ENCODE data around the gene RFPL2.
"Not testable (repeated sequence)": the region's sequence is repeated elsewhere in the genome, so short reads cannot be mapped to it uniquely, and the experiment has no call there.

RFPL2 gene

GRCh38 chr22:32164075-32164860 is 40.6 kb downstream of the RFPL2 start:
- TF ChIP-seq GATA1 (IDR thresholded peaks at IDR 0.05; ENCODE audit: low read depth, low read length) (no peak), POLR2A (IDR thresholded peaks at IDR 0.05; ENCODE audit: low read length) (no peak)
- DNase-seq, result no peak

GRCh38 chr22:32160411-32160810 is 44.5 kb downstream of the RFPL2 start:
- DNase-seq, result not testable (repeated sequence)

- TF ChIP-seq POLR2A (IDR thresholded peaks at IDR 0.05; ENCODE audit: low read length) (no peak), GATA1 (IDR thresholded peaks at IDR 0.05; ENCODE audit: low read depth, low read length) (no peak)
- DNase-seq, result no peak
These were observed 46.0 kb downstream of the RFPL2 start, which contains the start of gene C22orf42 for GRCh38 chr22:32158712-32159533. TSS of gene C22orf42 (minus strand) at chr22:32159303. CDS start at chr22:32159215, 88 bp downstream.

- not testable (repeated sequence) for DNase-seq
These were observed 47.2 kb downstream of the RFPL2 start for GRCh38 chr22:32157632-32158031.

GRCh38 chr22:32154727-32155126 is 50.1 kb downstream of the RFPL2 start:
- not testable (repeated sequence) for DNase-seq

- not testable (repeated sequence) for DNase-seq
These were observed 53.2 kb downstream of the RFPL2 start for GRCh38 chr22:32151641-32152040.

- not testable (repeated sequence) for DNase-seq
These were observed 54.2 kb downstream of the RFPL2 start for GRCh38 chr22:32150647-32151046.

GRCh38 chr22:32148372-32148771 is 56.5 kb downstream of the RFPL2 start:
- not testable (repeated sequence) for DNase-seq

- DNase-seq, result not testable (repeated sequence)
These were observed 57.7 kb downstream of the RFPL2 start for GRCh38 chr22:32147128-32147527.

GRCh38 chr22:32144496-32145274 is 60.2 kb downstream of the RFPL2 start:
- DNase-seq, result no peak
- TF ChIP-seq POLR2A (IDR thresholded peaks at IDR 0.05; ENCODE audit: low read length) (no peak), GATA1 (IDR thresholded peaks at IDR 0.05; ENCODE audit: low read depth, low read length) (no peak)

GRCh38 chr22:32142600-32142999 is 62.3 kb downstream of the RFPL2 start:
- DNase-seq, result no peak
- TF ChIP-seq POLR2A (IDR thresholded peaks at IDR 0.05; ENCODE audit: low read length), result no peak
- TF ChIP-seq GATA1 (IDR thresholded peaks at IDR 0.05; ENCODE audit: low read depth, low read length), result no peak

- DNase-seq, result peak; percentile 26 to 51
These were observed 64.2 kb downstream of the RFPL2 start for GRCh38 chr22:32140688-32141087.

All from erythroblast (primary cell).